HUDEP-2 (cell line): ENCODE results near the gene ESAM.

Experiments used
- DNase-seq, 76 experiments: peaks; one replicate each; lab custom pipeline; 2025; ENCODE audit not compliant: unreplicated experiment in 76 of 76; lab: John Stamatoyannopoulos, UW

ESAM gene

GRCh38 chr11:124753624-124754023, 8.5 kb downstream of the ESAM start:
- no peak for DNase-seq

GRCh38 chr11:124753205-124753604, 8.9 kb downstream of the ESAM start:
- DNase-seq, result no peak

GRCh38 chr11:124752471-124753102, 9.5 kb downstream of the ESAM start:
- no peak for DNase-seq

- no peak for DNase-seq
These were observed 10.2 kb downstream of the ESAM start, which contains the start of gene VSIG2 for GRCh38 chr11:124751741-124752470. VSIG2 (minus strand) TSS chr11:124752255; CDS start chr11:124752137, 118 bp downstream.

GRCh38 chr11:124751391-124751740, 10.7 kb downstream of the ESAM start:
- DNase-seq, result no peak

- no peak for DNase-seq
These were observed 12.2 kb downstream of the ESAM start for GRCh38 chr11:124749912-124750311.

- DNase-seq, result no peak
These were observed 13.4 kb downstream of the ESAM start for GRCh38 chr11:124748481-124749343.

GRCh38 chr11:124748100-124748418, 14.0 kb downstream of the ESAM start:
- no peak for DNase-seq

- DNase-seq, result no peak
These were observed 14.5 kb downstream of the ESAM start for GRCh38 chr11:124747406-124748099.

GRCh38 chr11:124746621-124747243, 15.4 kb downstream of the ESAM start:
- DNase-seq, result peak in 74 of 76 experiments; percentile 21 to 87 (median 70)

- peak in 2 of 76 experiments; percentile 8 to 25 for DNase-seq
These were observed 16.1 kb downstream of the ESAM start for GRCh38 chr11:124745835-124746620.

- no peak for DNase-seq
These were observed 16.7 kb downstream of the ESAM start for GRCh38 chr11:124745270-124745834.

GRCh38 chr11:124743050-124743449, 19.0 kb downstream of the ESAM start:
- DNase-seq, result no peak

GRCh38 chr11:124742555-124742954, 19.5 kb downstream of the ESAM start:
- DNase-seq, result no peak

- DNase-seq, result peak in 8 of 76 experiments; percentile 7 to 27 (median 17)
These were observed 21.7 kb downstream of the ESAM start for GRCh38 chr11:124740277-124740882.

GRCh38 chr11:124739479-124740276, 22.4 kb downstream of the ESAM start, which contains the start of gene NRGN:
NRGN (plus strand) TSS chr11:124739942; CDS start chr11:124740085, 143 bp downstream.
- peak in 73 of 76 experiments; percentile 15 to 91 (median 78) for DNase-seq

GRCh38 chr11:124738713-124739478, 23.2 kb downstream of the ESAM start:
- no peak for DNase-seq
